Urinary bladder (tissue), 4 donors: ENCODE data around the gene ISCA1. TPM values are rescaled to one million over a fixed set of nuclear protein-coding genes. Genes with fewer than 3 reads are reported as not detected.
"Not testable (repeated sequence)": the region's sequence is repeated elsewhere in the genome, so short reads cannot be mapped to it uniquely, and the experiment has no call there.

Source experiments
- DNase-seq: peaks from one replicate; pipeline ENCODE4 v3.0.0-alpha.2; 2015; ENCODE audit errors: extremely low spot score
- H3K27ac ChIP-seq: one replicate; pipeline ENCODE4 v1.5.1; 2013; ENCODE audit warnings: low read depth, mild to moderate bottlenecking, moderate library complexity
- H3K36me3 ChIP-seq: one replicate; pipeline ENCODE4 v1.6.1; 2013; ENCODE audit warnings: mild to moderate bottlenecking, moderate library complexity; ENCODE audit not compliant: insufficient read depth
- H3K4me1 ChIP-seq: one replicate; pipeline ENCODE4 v1.6.1; 2013; ENCODE audit warnings: mild to moderate bottlenecking, moderate library complexity; ENCODE audit not compliant: insufficient read depth
- H3K4me3 ChIP-seq: one replicate; pipeline ENCODE4 v1.5.1; 2013; ENCODE audit warnings: low read depth, low read length
- WGBS: extraction: QIAGEN DNeasy Blood & Tissue Kit; methylation state at CpG from one replicate; pipeline ENCODE4 v1.1.7; 2013; 5-methylcytosine and 5-hydroxymethylcytosine counted together
- polyA plus RNA-seq: library from polyadenylated mRNA; stranded (reverse); fragments of 200-250 nt; gene quantifications from one replicate; pipeline ENCODE4 v1.2.3, GENCODE V29; 2013
- total RNA-seq: library from RNA; depleted of rRNA; stranded (reverse); fragments of >200 nt; gene quantifications from one replicate; pipeline ENCODE4 v1.2.3, GENCODE V29; 2014
- donor health status: healthy with polysubstance abuse.
- donor health status: healthy.

ISCA1 gene
- 54.5 TPM for total RNA-seq
- 40.9 TPM for polyA plus RNA-seq

- peak within 1 kb of the TSS; percentile 95 for H3K27ac ChIP-seq
- no peaks in the 10 kb centered on the region for H3K36me3 ChIP-seq
- WGBS = under 1% methylated on average over 101 of the region's 101 CpGs
These were observed at the start of gene ISCA1 for GRCh38 chr9:86282077-86282978. ISCA1 (minus strand) TSS chr9:86282538; CDS start chr9:86282458, 80 bp downstream.

GRCh38 chr9:86330186-86330585 is 47.8 kb upstream of the ISCA1 start:
- Histone ChIP-seq H3K4me3 (no peak overlapping the region), H3K4me1 (no peaks in the 10 kb centered on the region), H3K27ac (no peak overlapping the region), H3K36me3 (peaks cover 14% of the 10 kb centered on the region)
- DNase-seq = no peak
- 97% methylated on average over 5 of the region's 5 CpGs for WGBS

More at GRCh38 chr9:86282077-86282978, at the start of gene ISCA1:
- DNase-seq = peak; percentile 88
- Histone ChIP-seq H3K4me1 (peaks cover 2% of the 10 kb centered on the region), H3K4me3 (peak within 1 kb of the TSS; percentile 77)

GRCh38 chr9:86329649-86330048 is 47.3 kb upstream of the ISCA1 start:
- Histone ChIP-seq H3K36me3 (peaks cover 11% of the 10 kb centered on the region), H3K4me3 (no peak overlapping the region), H3K4me1 (no peaks in the 10 kb centered on the region), H3K27ac (no peak overlapping the region)
- DNase-seq = no peak
- 95% methylated on average over 1 of the region's 1 CpG for WGBS

GRCh38 chr9:86328156-86328555 is 45.8 kb upstream of the ISCA1 start:
- no peak overlapping the region for H3K4me3 ChIP-seq
- H3K36me3 ChIP-seq = peaks cover 9% of the 10 kb centered on the region
- WGBS = 61% methylated on average over 4 of the region's 4 CpGs
- no peaks in the 10 kb centered on the region for H3K4me1 ChIP-seq
- no peak overlapping the region for H3K27ac ChIP-seq
- DNase-seq = no peak

DNA sequence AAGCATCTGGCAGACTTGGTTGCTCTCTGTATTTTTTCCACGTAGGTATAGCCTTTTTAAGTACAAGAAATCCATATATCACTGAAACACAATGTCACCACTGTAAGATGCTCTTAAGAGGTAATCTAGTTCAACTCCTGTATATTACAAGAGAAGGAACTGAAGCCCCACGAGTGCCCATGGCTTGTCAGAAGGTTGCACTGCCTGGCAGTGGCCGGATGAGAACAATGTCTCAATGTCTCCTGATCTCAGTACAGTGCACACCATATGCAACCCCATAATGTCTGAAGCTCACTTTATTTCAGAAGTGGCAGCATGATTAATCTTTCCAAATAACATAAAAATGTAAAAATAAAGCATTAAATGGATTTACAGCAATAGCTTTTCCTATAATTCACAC is 44.2 kb upstream of the ISCA1 start:
- H3K4me1 ChIP-seq = no peaks in the 10 kb centered on the region
- H3K4me3 ChIP-seq = no peak overlapping the region
- H3K36me3 ChIP-seq = peaks cover 9% of the 10 kb centered on the region
- 86% methylated on average over 3 of the region's 3 CpGs for WGBS
- DNase-seq = no peak
- no peak overlapping the region for H3K27ac ChIP-seq

DNA sequence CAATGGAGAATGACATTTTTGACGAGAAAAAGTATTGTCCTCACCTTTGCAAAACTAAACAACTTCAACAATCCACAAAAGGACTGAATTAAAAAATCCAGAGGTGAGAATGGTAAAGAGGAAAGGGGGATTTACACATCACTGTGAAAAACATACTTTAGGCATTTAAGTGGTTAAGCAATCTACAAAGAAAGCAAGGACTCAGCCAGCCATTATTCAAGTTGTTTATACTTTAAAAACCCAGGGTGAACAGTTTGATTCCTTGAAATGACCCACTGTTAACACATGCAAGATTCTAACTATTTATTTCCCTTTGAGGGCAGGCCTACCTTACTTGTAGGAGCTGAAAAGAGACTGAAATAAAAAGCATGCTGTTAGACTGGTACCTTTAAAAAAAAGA is 42.6 kb upstream of the ISCA1 start:
- Histone ChIP-seq H3K36me3 (peaks cover 8% of the 10 kb centered on the region), H3K4me3 (no peak overlapping the region), H3K27ac (no peak overlapping the region), H3K4me1 (no peaks in the 10 kb centered on the region)
- 97% methylated on average over 1 of the region's 1 CpG for WGBS
- DNase-seq = no peak

GRCh38 chr9:86324308-86324707 is 42.0 kb upstream of the ISCA1 start:
- Histone ChIP-seq H3K27ac (no peak overlapping the region), H3K4me1 (no peaks in the 10 kb centered on the region), H3K4me3 (no peak overlapping the region), H3K36me3 (peaks cover 8% of the 10 kb centered on the region)
- no peak for DNase-seq
- WGBS = 74% methylated on average over 2 of the region's 2 CpGs

GRCh38 chr9:86322973-86323644 is 40.8 kb upstream of the ISCA1 start:
- no peaks in the 10 kb centered on the region for H3K4me1 ChIP-seq
- no peak overlapping the region for H3K27ac ChIP-seq
- H3K4me3 ChIP-seq = no peak overlapping the region
- DNase-seq = no peak
- whole genome bisulfite sequencing = 82% methylated on average over 8 of the region's 8 CpGs
- H3K36me3 ChIP-seq = peaks cover 11% of the 10 kb centered on the region

- no peaks in the 10 kb centered on the region for H3K4me1 ChIP-seq
- H3K36me3 ChIP-seq = peaks cover 10% of the 10 kb centered on the region
- no peak overlapping the region for H3K27ac ChIP-seq
- DNase-seq = no peak
- H3K4me3 ChIP-seq = no peak overlapping the region
- WGBS = 75% methylated on average over 5 of the region's 5 CpGs
These were observed 39.0 kb upstream of the ISCA1 start for GRCh38 chr9:86321373-86321772.

- Histone ChIP-seq H3K27ac (no peak overlapping the region), H3K36me3 (peaks cover 12% of the 10 kb centered on the region), H3K4me3 (no peak overlapping the region), H3K4me1 (no peaks in the 10 kb centered on the region)
- WGBS = 96% methylated on average over 4 of the region's 4 CpGs
- DNase-seq = no peak
These were observed 35.8 kb upstream of the ISCA1 start for GRCh38 chr9:86318187-86318586.

- Histone ChIP-seq H3K27ac (no peak overlapping the region), H3K36me3 (peaks cover 14% of the 10 kb centered on the region), H3K4me3 (no peak overlapping the region), H3K4me1 (no peaks in the 10 kb centered on the region)
- no peak for DNase-seq
- 32% methylated on average over 2 of the region's 2 CpGs for WGBS
These were observed 32.7 kb upstream of the ISCA1 start for GRCh38 chr9:86315078-86315477.

DNA sequence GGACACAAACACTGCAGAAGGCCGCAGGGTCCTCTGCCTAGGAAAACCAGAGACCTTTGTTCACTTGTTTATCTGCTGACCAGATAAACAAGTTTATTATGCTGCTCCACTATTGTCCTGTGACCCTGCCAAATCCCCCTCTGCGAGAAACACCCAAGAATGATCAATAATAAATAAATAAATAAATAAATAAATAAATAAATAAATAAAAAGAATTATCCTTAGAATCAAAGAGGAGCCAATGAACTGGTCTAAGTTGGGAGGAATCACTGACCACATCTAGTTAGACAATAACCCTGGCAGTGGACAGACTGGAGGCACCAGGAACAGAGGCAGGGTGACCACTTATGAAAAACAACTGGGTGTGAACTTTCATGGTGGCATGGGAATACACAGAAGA is 30.6 kb upstream of the ISCA1 start:
- not testable (repeated sequence) for DNase-seq, H3K27ac ChIP-seq, H3K4me3 ChIP-seq, H3K4me1 ChIP-seq
- peaks cover 12% of the 10 kb centered on the region for H3K36me3 ChIP-seq
- WGBS = 95% methylated on average over 2 of the region's 2 CpGs

DNA sequence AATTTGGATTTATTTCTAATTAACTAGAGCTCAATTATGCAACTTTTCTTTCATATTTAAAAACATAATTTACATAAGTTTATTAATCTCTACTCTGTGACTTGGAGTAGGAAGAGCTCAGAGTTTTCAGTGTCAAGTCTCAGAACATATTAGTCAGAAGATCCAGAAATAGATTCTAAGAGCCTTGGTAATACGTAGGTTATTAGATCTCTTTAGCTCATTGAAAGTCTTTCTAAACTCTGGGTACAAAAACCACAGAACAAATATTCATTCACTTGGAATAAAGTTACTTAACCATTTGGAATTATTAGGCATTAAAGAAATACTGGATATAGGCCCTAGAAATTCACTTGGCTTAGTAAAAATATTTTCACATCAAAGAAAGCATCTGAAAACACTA is 26.3 kb upstream of the ISCA1 start:
- H3K4me3 ChIP-seq = no peak overlapping the region
- H3K36me3 ChIP-seq = peaks cover 8% of the 10 kb centered on the region
- WGBS = 83% methylated on average over 1 of the region's 1 CpG
- DNase-seq = no peak
- H3K4me1 ChIP-seq = no peaks in the 10 kb centered on the region
- no peak overlapping the region for H3K27ac ChIP-seq

- Histone ChIP-seq H3K4me3 (no peak overlapping the region), H3K4me1 (no peaks in the 10 kb centered on the region), H3K36me3 (peaks cover 8% of the 10 kb centered on the region), H3K27ac (no peak overlapping the region)
- no peak for DNase-seq
- 43% methylated on average over 3 of the region's 3 CpGs for WGBS
These were observed 21.9 kb upstream of the ISCA1 start for GRCh38 chr9:86304236-86304730.
